GM19025 (cell line): ENCODE measurements around the gene ADARB1.

Experiments
- ATAC-seq: cut with Tn5 transposase; IDR thresholded peaks from one replicate; pipeline ENCODE4 v1.9.1; 2021; ENCODE audit warnings: mild to moderate bottlenecking, low read depth, moderate library complexity; ENCODE audit not compliant: unreplicated experiment

Gene ADARB1

DNA sequence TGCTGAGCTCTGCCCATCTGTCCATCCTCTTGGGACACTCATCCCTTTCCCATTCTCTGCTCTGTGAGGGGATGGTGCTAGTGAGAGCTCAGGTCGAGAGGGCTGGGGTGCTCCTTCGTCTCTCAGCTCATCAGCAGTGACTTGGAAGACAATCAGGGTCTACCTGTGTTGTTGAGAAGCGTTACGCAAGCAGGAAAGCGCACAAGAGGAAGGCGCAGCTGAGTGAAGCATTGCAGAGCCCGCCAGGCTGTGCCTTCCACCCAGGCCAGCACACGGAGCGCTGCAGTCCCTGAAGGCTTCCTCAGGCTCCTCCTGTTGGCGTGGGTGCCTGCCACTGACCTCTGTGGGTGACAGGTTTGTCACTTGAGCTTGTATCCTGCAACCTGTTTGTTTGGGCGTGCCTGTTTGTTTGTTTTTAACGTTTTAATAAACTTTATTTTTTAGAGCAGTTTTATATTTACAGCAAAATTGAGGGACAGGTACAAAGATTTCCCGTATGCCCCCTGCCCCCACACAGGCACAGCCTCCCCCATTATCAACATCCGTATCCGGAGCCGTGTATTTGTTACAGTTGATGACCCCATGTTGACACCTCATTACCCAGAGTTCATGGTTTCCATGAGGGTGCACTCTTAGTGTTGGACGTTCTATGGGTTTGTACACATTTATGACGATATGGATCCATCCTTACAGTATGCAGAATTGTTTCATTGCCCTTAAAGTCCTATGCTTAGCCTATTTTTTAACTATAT lies 36.7 kb downstream of the ADARB1 start:
- no peak for ATAC-seq

DNA sequence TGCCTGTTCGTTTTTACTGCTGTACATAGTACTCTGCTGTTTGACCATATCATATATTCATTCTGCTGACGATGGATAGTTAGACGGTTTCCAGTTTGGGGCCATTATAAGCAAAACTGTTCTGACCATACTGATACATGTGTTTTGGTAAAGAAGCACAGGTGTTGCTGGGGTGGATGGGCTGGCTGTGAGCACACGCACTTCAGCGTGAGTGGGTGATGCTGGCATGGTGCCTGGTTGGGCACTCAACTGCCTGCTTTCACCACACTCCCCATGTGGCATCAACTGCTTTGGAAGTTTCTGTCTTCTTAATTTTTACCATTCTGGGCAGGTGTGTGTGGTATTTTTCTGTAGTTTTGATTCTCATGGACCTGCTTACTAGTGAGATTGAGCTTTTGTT lies 37.3 kb downstream of the ADARB1 start:
- no peak for ATAC-seq

DNA sequence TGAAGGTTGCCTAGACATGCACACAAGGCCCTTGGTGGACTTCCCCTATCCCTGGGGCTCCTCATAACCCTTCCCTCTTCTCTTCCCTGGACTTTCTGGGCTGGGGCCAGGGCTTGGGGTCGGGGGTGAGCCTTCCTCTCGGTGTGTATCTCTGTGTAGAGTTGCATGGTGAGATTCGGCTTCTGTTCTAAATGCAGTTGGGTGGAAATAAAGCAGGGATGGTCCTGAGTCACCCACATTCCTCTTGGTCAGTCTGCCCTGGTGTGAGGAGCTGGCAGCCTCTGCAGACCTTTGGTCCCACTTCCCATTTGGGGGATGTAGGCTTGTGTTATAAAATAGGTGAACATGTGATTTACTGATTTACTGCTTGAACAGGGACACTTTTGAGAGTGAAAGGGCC lies 38.0 kb downstream of the ADARB1 start:
- no peak for ATAC-seq

DNA sequence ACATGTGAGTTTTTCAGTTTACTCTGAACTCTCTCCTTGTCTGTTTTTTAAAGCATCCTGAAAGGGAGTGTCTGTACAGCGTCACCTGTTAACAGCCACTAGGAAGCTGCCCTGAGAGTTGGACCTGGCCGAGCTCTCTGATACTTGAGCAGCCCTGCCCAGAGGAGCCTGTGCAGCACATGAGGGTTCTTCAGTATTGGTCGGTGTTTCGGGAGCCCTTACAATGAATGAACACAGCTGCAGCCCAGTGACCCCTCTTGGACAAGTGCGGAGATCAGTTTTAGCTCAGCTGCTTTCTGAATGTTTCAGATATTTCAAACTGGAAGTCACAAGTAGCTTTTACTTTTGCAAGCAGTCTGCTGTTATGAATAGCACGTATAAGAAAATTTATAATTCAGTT lies 39.2 kb downstream of the ADARB1 start:
- ATAC-seq, result no peak

DNA sequence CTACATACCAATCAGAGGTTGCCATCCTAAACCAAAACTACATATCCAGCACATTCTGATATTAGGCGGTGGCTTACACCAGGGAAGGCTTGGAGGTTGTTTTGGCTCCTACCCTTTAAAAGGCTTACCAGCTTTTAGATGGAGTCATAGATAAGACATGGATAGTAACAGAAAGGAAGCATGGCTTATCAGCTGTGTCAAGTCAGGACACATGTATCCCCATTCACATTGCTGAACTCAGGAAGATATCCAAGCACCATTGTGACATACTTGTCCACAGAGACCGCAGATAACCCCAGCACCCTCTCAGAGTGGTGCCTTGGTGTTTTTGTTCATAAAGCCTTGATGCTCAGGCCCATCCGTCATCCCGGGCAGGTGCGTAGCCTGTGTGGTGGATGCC lies 39.7 kb downstream of the ADARB1 start:
- ATAC-seq, result no peak

DNA sequence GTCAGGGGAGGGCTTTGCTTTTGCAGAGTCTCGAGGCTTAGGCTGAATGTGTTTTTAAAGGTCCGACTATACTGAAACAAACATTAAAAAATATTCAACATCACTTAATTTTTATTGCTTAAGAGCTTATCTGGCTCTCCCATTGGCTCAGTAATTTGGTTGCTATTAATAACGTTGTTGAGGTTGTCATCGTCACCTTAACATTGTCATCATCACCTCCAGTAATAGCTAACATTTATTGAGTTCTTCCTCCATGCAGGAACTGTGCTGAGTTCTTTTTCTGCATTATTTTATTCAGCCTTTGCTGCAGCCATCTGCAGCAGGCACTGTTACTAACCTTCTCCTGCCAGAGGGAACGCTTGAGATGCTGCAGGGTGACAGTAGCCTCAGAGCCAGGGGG lies 40.1 kb downstream of the ADARB1 start:
- ATAC-seq, result no peak

DNA sequence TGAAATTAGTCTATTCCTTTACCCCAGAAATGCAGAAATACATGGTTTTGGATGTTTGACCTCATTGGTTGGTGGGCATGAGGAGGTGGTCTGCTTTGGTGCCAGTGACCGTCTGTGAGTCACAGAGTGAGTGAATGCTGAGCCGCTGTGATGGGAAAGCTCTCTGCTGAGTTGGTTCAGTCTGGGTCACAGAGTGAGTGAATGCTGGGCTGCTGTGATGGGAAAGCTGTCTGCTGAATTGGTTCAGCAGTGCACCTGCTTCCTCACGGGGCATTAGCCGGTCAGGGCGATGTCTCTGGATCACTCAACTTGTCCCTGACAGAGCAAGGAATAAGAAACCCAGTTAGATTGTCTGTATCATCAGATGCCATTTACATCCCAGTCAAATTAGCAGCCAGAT lies 40.8 kb downstream of the ADARB1 start:
- ATAC-seq, result no peak

DNA sequence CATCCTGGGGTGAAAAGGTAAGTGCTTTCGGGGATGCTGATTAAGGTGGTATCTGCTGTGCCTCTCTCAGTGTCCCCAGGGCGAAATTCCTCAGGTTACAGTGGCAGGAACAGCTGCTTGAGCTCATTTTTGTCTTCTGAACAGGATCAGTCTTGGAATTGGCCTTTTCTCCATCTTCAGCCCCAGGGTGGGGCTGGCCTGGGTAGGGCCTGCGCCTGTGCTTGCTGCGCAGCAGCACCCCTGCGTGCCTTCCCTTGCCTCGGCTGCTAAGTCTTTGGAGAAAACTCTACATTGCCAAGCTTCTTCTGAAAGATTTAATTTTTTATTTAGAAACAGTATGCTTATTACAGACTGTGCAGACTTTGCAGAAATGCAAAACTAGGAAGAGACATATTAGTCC lies 41.7 kb downstream of the ADARB1 start:
- ATAC-seq, result no peak

DNA sequence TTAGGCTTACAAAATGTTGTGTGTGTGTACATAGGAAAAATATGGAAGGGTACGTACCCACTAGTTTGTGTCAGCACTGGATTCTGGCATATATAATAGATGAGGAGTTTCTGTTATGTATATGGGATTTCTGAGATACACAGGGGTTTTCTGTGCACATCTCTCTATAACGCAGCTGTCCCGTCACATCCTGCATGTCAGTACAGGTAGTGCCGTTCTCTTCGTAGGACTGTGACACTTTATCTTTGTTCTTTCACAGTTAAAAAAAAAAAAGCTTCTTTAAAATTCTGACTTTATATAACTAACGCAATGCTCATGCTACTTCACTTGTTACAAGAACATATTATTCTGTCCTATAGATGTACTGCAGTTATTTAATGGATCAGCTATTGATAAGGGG lies 42.9 kb downstream of the ADARB1 start:
- ATAC-seq, result no peak

DNA sequence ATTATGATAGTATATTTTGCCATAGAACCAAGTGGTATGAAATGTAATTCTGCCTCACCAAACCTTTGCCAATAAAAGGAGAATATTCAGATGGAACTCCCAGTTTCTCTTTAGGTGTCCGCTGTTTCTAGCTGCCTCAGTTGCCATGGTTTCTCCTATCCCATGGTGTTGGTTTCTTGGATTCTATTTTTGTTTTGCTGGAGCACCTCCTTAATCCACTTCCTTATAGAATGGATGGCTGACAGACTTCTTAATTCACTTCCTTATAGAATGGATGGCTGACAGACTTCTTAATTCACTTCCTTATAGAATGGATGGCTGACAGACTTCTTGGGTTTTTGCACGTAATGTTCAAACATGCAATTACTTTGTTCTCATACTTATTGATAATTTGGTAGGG lies 43.7 kb downstream of the ADARB1 start:
- ATAC-seq, result no peak

DNA sequence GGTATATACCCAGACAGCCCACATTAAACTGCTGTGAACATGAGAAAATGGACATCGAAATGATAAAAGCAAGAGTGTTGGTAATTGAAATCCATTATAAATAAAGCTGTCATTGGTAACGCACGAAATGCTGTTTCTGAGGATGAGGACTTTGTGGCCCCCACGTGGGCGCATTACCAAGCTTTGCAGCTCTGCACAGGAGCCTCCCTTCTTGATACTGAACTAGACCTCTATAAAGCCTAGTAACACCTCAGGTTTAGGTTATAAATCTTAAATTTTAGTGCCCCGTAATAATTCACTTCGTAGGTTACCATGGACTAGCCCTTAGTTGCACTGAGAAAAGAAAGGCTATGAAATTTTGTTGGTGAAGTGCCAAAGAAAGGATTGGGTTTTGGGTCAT lies 45.4 kb downstream of the ADARB1 start:
- no peak for ATAC-seq

DNA sequence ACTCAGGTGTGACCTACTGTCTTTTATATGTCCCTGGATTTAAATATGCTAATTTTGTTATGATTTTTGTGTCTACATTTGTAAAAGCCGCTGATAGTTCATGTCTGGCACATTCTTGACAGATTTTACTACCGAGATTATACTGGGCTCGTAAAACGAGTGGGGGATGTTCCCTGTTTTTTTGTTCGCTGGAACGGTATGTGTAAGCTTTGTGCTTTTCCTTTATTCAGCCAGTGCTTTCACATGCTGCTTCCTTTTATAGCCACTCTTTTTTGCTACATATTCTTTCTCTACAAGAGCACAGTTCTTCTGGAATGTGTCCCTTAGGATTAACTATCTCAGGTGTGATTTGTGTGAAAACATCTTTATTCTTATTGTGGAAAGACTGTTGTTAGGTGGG lies 46.6 kb downstream of the ADARB1 start:
- no peak for ATAC-seq

DNA sequence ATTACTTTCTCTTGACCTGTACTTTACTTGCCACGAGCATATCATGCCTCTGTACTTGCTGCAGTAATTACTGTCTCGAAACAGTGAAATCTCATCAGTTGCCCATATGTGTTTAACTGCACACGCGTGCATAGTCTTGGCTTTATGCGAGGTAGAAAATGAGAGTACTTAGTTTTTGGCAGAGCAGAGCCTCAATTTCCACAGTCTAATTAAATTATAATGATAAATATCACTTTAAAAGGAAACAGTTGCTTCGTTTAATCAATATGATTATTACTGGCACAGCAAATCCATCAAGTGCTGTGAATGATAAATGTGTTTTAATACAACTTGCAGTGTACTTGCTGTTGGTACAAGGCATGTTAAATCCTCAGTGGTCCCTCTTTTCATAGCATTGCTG lies 47.6 kb downstream of the ADARB1 start:
- ATAC-seq, result no peak

DNA sequence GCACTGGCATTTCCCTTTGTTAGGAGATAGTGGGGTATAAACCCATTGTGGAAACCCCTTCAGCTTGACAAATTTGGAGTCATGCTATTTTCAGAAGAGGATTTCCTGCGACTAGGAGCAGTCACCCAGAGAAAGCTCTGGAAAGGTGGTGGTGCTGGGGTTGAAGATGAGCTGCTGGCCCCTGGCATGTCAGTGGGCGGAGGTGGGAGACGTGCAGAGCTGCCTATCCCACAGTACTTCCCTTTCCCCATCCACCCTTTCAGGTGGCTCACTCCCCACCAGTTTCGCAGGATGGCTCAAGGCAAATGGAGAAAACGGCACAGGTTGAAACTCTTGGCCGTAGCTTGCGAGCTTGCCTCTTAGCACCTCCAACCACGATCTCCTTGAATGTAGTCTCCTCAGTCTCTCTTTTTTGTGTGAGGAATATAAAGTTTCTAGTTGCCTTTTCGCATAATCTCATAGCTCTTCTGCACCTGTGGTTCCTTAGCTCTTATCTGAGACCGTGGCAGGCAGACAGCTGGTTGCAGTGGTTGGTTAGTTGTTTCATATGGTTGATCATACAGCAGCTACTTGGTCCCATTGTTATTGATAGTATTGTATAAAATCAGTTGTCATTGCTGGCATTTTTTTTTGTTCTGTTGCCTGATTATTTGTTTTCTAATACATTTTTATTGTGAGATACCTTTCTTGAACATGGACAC lies 48.2 kb downstream of the ADARB1 start:
- no peak for ATAC-seq

DNA sequence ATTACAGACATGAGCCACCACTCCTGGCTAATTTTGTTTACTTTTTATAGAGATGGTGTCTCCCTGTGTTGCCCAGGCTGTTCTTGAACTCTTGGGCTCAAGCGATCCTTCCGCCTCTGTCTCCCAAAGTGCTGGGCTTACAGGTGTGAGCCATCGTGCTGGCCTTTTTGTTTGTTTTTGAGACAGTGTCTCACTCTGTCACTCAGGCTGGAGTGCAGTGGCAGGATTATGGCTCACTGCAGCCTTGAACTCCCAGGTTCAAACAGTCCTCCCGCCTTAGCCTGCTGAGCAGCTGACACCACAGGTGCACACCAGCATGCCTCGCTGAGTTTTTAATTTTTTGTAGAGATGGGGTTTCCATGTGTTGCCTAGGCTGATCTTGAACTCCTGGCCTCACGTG lies 49.1 kb downstream of the ADARB1 start:
- ATAC-seq, result no peak

DNA sequence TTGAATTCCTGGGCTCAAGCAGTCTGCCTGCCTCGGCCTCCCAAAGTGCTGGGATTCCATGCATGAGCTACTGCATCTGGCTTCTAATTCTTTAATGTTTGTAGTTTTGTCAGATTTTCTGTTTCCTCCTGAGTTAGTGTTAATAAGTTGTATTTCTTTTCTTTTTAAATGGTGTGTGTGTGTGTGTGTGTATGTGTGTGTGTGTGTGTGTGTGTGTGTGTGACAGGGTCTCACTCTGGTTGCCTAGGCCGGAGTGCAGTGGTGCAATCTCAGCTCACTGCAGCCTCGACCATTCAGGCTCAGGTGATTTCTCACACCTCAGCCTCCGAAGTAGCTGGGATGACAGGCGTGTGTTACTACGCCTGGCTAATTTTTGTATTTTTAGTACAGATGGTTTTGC lies 50.2 kb downstream of the ADARB1 start:
- ATAC-seq, result no peak

DNA sequence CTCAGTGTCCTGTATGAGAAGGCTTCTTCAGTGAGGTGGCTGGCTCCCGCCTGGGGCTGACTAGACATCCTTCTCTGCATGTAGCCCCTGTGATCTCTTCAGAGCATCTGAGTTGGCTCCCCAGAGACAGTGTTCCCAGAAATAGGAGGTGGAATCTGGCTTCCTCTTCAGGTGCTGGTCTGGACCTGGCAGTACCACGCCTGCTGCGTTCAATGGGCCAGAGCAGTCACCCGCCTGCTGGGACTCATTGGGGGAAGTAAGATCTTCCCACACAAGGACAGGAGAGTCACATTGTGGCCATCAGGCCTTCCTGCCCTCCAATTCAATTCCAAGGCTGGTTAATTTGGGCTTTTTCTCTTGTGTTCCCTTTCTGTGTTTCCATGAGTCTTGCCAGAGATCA lies 51.0 kb downstream of the ADARB1 start:
- no peak for ATAC-seq

DNA sequence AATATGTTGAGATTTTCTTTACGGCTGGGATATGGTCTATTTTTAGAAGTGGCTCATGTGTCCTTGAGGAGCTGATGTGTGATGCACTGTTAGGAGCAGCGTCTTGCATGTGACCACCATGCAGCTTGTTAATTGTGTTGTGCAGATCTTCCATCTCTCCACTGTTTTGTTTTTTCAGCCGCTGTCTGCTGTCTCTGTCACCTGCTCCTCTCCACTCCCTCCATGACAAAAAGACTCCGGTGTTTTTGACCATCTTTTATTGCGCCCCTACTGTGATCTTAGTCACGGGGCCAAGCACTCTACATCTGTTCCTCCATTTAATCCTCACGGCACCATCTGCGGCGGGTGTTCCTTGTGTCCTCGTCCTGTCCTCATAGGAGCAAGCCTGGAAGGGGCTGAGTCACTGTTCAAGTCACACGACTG lies 51.8 kb downstream of the ADARB1 start:
- no peak for ATAC-seq

DNA sequence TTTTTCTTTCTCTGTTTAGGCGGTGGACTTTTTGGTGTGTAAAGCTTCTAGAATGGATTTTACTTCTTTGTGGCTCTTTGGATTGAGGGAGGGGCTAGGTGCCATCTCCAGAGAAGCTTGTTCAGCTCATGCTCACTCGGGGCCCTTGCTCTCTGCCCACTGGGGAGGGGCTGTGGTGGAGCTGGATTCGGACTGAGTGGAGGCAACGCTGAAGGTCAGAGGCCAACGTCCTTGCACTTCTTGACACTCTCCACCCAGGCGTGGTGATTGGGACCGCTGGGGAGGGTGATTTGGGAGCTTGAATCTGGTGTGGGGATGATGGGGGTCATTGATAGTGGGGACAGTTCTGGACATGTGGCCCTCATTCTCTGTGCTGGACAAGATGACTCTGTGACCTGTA lies 52.6 kb downstream of the ADARB1 start:
- no peak for ATAC-seq

DNA sequence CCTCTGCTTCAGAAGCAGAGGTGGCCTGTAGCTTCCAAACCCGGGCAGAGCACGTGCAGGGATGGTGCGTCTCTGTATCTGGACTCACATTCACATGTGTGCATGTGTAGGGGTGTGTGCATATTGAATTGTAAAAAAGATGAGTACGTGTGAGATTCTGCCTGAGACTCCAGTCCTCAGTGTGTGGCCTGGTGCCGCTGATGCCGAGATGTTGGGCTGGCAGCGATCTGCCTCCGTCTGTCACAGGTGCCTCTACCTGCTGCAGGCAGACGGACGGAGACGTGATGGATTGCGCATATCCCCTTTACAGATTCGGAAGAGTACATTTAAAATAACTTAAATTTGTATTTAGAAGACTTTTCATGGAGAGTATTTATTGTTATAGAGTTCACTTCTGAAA lies 53.6 kb downstream of the ADARB1 start:
- ATAC-seq, result no peak

DNA sequence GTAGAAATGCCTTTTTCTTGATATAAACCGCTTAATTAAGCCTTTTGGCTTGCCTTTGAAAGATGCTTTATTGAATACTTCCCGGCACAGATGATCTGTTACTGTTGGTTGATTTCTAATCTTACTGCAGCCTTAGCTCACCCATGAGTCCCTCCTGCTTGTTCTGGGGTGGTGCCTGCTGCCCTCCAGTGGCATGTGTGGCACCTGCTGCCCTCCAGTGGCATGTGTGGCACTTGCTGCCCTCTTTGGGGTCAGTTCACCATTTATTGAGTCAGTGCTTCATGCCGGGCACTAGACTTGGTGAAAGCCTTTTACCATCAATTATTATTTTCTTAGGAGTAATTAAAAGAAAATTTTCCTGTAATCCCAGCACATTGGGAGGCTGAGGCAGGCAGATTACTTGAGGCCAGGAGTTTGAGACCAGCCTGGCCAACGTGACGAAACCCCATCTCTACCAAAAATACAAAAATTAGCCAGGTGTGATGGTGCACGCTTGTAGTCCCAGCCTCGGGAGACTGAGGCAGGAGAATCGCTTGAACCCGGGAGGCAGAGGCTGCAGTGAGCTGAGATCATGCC lies 54.3 kb downstream of the ADARB1 start:
- no peak for ATAC-seq
